DND-41 (cell line): Measurements from ENCODE around the gene COL13A1.

Experiments
- ATAC-seq: fragments of 200-7000 bp; cut with Tn5 transposase; 3 replicates; pipeline ENCODE4 v1.9.1; 2021; ENCODE audit warnings: low read depth; ENCODE audit not compliant: insufficient read depth
- DNase-seq: peaks from one replicate; pipeline ENCODE4 v3.0.0-alpha.2; 2020
- H2AFZ ChIP-seq: 2 replicates; pipeline ENCODE4 v1.6.0; 2012; ENCODE audit warnings: low read depth, low read length
- H3K27ac ChIP-seq: 2 replicates; pipeline ENCODE4 v1.5.1; 2012; ENCODE audit warnings: low read length, inconsistent platforms
- H3K27me3 ChIP-seq: fragments of 200-600 bp; sonication (generic); 2 replicates; pipeline ENCODE4 v1.6.0; 2012; ENCODE audit warnings: low read length, mild to moderate bottlenecking, inconsistent platforms; ENCODE audit not compliant: insufficient read depth, poor library complexity
- H3K36me3 ChIP-seq: 2 replicates; pipeline ENCODE4 v1.5.1; 2012; ENCODE audit warnings: low read length, inconsistent platforms; ENCODE audit not compliant: insufficient read depth
- H3K4me1 ChIP-seq: 2 replicates; pipeline ENCODE4 v1.5.1; 2012; ENCODE audit warnings: mild to moderate bottlenecking, low read length; ENCODE audit not compliant: insufficient read depth
- H3K4me2 ChIP-seq: 2 replicates; pipeline ENCODE4 v1.6.0; 2012; ENCODE audit warnings: mild to moderate bottlenecking, moderate library complexity, low read length, inconsistent platforms; ENCODE audit not compliant: insufficient read depth
- H3K4me3 ChIP-seq, 2 experiments: fragments of 200-600 bp in 1 of 2; shearing (Covaris generic) in 1 of 2; 2 replicates each; pipeline ENCODE4 v1.5.1; 2012 to 2016; ENCODE audit warnings: inconsistent platforms in 2 of 2, low read length in 2 of 2, mild to moderate bottlenecking in 2 of 2, low read depth in 1 of 2, moderate library complexity in 1 of 2
- H3K79me2 ChIP-seq: 2 replicates; pipeline ENCODE4 v1.6.0; 2012; ENCODE audit warnings: low read length, inconsistent platforms; ENCODE audit not compliant: insufficient read depth
- H3K9ac ChIP-seq: 2 replicates; pipeline ENCODE4 v1.6.0; 2012; ENCODE audit warnings: low read depth, mild to moderate bottlenecking, inconsistent platforms, low read length, moderate library complexity
- H3K9me3 ChIP-seq: 2 replicates; pipeline ENCODE4 v1.5.1; 2012; ENCODE audit warnings: low read length, moderate library complexity, mild to moderate bottlenecking, inconsistent platforms; ENCODE audit not compliant: insufficient read depth, severe bottlenecking
- H4K20me1 ChIP-seq: 2 replicates; pipeline ENCODE4 v1.6.0; 2012; ENCODE audit warnings: low read length; ENCODE audit not compliant: insufficient read depth
- CTCF ChIP-seq: IDR thresholded peaks from 2 replicates; pipeline ENCODE4 v1.5.1; 2012; ENCODE audit warnings: borderline replicate concordance, low read length, moderate library complexity, mild to moderate bottlenecking; ENCODE audit not compliant: poor library complexity, severe bottlenecking; ENCODE audit errors: extremely low read depth
- EZH2 ChIP-seq: IDR thresholded peaks from 3 replicates; pipeline ENCODE4 v1.6.1; 2012; ENCODE audit warnings: borderline replicate concordance, low read depth, mild to moderate bottlenecking, moderate library complexity, low read length, inconsistent platforms; ENCODE audit not compliant: severe bottlenecking

COL13A1 gene

GRCh38 chr10:69783515-69783914 is 18.2 kb upstream of the COL13A1 start:
- Histone ChIP-seq H3K9ac (no peak overlapping the region), H3K27ac (no peak overlapping the region), H2AFZ (no peak overlapping the region), H4K20me1 (no peaks in the 10 kb centered on the region), H3K4me1 (no peaks in the 10 kb centered on the region), H3K4me2 (no peak overlapping the region), H3K27me3 (no peaks in the 10 kb centered on the region), H3K36me3 (no peaks in the 10 kb centered on the region), H3K9me3 (no peaks in the 10 kb centered on the region), H3K4me3 (no peak overlapping the region), H3K79me2 (no peaks in the 10 kb centered on the region)
- no peak for ATAC-seq
- DNase-seq, result no peak
- TF ChIP-seq CTCF (no peak), EZH2 (no peak)

GRCh38 chr10:69786791-69787190 is 14.9 kb upstream of the COL13A1 start:
- no peak overlapping the region for H3K4me3 ChIP-seq
- ATAC-seq (no peak), DNase-seq (no peak)
- H3K27me3 ChIP-seq, result no peaks in the 10 kb centered on the region
- H4K20me1 ChIP-seq, result no peaks in the 10 kb centered on the region
- TF ChIP-seq CTCF, result peak; percentile 33
- no peak for TF ChIP-seq EZH2
- H3K9ac ChIP-seq, result no peak overlapping the region
- H3K79me2 ChIP-seq, result no peaks in the 10 kb centered on the region
- no peak overlapping the region for H2AFZ ChIP-seq
- H3K4me2 ChIP-seq, result no peak overlapping the region
- H3K9me3 ChIP-seq, result no peaks in the 10 kb centered on the region
- no peak overlapping the region for H3K27ac ChIP-seq
- no peaks in the 10 kb centered on the region for H3K36me3 ChIP-seq
- no peaks in the 10 kb centered on the region for H3K4me1 ChIP-seq

GRCh38 chr10:69787681-69788080 is 14.0 kb upstream of the COL13A1 start:
- no peak overlapping the region for H2AFZ ChIP-seq
- no peak overlapping the region for H3K27ac ChIP-seq
- no peak overlapping the region for H3K9ac ChIP-seq
- ATAC-seq (no peak), DNase-seq (no peak)
- no peaks in the 10 kb centered on the region for H3K36me3 ChIP-seq
- H3K79me2 ChIP-seq, result no peaks in the 10 kb centered on the region
- no peaks in the 10 kb centered on the region for H3K9me3 ChIP-seq
- no peak overlapping the region for H3K4me3 ChIP-seq
- H3K4me1 ChIP-seq, result no peaks in the 10 kb centered on the region
- no peaks in the 10 kb centered on the region for H3K27me3 ChIP-seq
- TF ChIP-seq EZH2 (no peak), CTCF (no peak)
- no peak overlapping the region for H3K4me2 ChIP-seq
- H4K20me1 ChIP-seq, result no peaks in the 10 kb centered on the region

GRCh38 chr10:69789164-69789576 is 12.5 kb upstream of the COL13A1 start:
- no peaks in the 10 kb centered on the region for H3K4me1 ChIP-seq
- H3K36me3 ChIP-seq, result no peaks in the 10 kb centered on the region
- no peak overlapping the region for H3K4me2 ChIP-seq
- no peak overlapping the region for H3K27ac ChIP-seq
- no peaks in the 10 kb centered on the region for H3K79me2 ChIP-seq
- H2AFZ ChIP-seq, result no peak overlapping the region
- no peak for DNase-seq
- no peak overlapping the region for H3K4me3 ChIP-seq
- no peaks in the 10 kb centered on the region for H4K20me1 ChIP-seq
- H3K27me3 ChIP-seq, result no peaks in the 10 kb centered on the region
- peak; percentile 58 for TF ChIP-seq CTCF
- no peak for TF ChIP-seq EZH2
- no peaks in the 10 kb centered on the region for H3K9me3 ChIP-seq
- H3K9ac ChIP-seq, result no peak overlapping the region
- no peak for ATAC-seq
